ENCODE measurements around the gene ADGRE3.

GRCh38 chr19:14648506-14648905 is 26.1 kb downstream of the ADGRE3 start:
- TF ChIP-seq EZH2 (IDR thresholded peaks at IDR 0.05; ENCODE audit: insufficient read depth, poor library complexity, severe bottlenecking) = no peak
- no peak for TF ChIP-seq EZH2phosphoT487 (IDR thresholded peaks at IDR 0.05; ENCODE audit: insufficient read depth, low read depth)

Data from GM23248 (cell line).